ENCODE measurements around the gene INHA.
A peak's percentile ranks its signal among the peaks of the same experiment; 100 is the strongest.

GRCh38 chr2:219537657-219538488 lies 34.2 kb upstream of the INHA start:
- TF ChIP-seq EZH2phosphoT487 (IDR thresholded peaks at IDR 0.05; ENCODE audit: borderline replicate concordance, low read length) (no peak), EZH2 (IDR thresholded peaks at IDR 0.05; ENCODE audit: low read length, unreplicated experiment) (no peak)
- TF ChIP-seq, protein P1, sequence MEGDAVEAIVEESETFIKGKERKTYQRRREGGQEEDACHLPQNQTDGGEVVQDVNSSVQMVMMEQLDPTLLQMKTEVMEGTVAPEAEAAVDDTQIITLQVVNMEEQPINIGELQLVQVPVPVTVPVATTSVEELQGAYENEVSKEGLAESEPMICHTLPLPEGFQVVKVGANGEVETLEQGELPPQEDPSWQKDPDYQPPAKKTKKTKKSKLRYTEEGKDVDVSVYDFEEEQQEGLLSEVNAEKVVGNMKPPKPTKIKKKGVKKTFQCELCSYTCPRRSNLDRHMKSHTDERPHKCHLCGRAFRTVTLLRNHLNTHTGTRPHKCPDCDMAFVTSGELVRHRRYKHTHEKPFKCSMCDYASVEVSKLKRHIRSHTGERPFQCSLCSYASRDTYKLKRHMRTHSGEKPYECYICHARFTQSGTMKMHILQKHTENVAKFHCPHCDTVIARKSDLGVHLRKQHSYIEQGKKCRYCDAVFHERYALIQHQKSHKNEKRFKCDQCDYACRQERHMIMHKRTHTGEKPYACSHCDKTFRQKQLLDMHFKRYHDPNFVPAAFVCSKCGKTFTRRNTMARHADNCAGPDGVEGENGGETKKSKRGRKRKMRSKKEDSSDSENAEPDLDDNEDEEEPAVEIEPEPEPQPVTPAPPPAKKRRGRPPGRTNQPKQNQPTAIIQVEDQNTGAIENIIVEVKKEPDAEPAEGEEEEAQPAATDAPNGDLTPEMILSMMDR (conservative IDR thresholded peaks at IDR 0.05; ENCODE audit: low read depth, low read length): 0 out of 2 replicates have a peak, but pooled peaks have one; percentile 18
